HT-29 (cell line): ENCODE measurements around the gene FAM50A. TPM values are rescaled to one million over a fixed set of nuclear protein-coding genes. Genes with fewer than 3 reads are reported as not detected.

Experiments used
- DNase-seq: peaks from one replicate; pipeline ENCODE4 v3.0.0-alpha.2; 2015; ENCODE audit warnings: low spot score
- total RNA-seq: library from RNA; depleted of rRNA; stranded (reverse); fragments of >200 nt; shearing (Covaris generic); gene quantifications from 2 replicates; pipeline ENCODE4 v1.2.3, GENCODE V29; 2014

FAM50A gene
- total RNA-seq, 1 experiment from 2014 or later, result 107 TPM

DNA sequence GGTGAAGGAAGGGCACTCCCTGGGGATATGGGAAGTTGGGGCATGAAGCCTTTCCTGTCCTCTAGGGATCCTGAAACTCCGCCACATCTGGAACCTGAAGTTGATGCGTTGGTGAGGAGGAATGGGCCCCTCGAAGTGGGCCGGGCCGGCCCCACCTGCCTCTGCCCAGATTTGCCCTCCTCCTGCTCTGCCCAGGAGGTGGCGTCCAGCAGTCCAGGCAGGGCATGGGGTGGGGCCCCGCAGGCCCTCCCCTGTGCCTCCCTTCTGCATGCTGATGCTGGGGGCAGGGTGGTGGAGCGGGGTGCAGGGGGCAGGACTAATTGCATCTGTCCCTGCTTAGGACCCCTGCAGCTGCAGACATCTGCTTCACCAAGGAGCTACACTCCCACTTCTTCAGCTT lies 30.8 kb upstream of the FAM50A start:
- DNase-seq, result no peak

DNA sequence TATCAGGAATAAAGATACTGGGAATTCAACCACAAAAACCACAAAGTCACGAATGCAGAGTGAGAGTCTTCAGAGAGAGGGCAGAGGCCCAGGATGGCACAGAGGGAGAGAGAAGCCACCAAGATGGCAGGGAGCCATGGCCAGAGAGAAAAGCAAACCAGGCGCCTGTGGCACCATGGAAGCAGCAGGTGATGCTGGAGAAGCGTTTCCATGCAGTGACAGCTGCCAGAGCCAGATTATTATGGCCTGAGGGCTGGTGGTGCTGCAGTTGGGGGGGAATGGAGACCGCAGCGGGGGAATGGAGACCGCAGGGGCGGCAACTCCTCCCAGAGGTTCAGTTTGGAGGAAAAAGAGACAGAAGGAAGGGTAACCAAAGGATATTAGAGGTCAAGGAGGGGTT lies 26.8 kb upstream of the FAM50A start:
- DNase-seq, result no peak

DNA sequence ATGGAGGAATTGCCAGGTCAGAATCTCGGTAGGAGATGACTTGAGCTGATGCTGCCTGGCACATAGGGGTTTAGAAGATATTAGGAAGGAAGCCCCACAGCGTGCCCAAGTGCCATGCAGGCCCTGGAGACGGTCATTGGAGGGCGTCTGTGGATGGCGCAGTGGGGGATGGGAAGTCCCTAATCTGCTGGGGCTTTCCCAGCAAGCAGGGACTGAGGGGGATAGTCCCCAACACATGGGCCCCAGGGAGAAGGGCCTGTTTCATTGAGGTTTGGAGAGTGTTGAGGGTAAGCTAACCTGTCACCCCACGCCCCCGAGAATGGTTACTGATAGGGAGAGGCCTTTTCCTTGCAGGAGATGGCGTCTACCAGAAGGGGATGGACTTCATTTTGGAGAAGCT lies 24.8 kb upstream of the FAM50A start:
- no peak for DNase-seq

DNA sequence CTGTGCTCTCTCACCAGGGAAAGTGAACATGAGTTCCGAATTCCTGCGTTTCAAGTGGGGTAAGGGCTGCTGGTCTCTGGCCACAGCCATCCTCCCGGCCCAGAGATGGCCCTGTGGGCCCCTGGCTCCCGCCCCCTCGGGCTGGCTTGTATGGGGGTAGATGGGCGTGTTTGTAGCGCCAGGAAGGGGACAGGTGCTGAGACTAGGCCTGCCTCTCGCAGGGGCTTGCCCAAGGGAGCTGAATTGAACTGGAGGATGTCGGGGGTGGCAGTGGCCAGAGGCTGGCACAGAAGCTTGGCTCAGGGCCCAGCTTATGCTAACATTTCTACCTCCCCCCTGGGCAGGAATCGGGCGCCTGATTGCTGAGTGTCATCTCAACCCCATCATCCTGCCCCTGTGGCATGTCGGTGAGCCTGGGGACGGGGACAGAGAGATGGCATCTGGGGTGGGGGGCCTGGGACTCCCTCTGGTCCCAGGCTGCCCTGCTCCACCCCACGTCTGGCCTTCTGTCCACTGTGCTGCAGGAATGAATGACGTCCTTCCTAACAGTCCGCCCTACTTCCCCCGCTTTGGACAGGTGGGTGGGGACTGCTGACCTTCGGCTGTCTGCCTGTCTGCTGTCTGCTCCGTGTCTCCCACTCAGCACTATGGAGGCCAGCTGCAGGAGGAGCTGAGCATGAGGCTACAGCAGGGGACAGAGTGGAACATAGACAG lies 24.1 kb upstream of the FAM50A start:
- no peak for DNase-seq

DNA sequence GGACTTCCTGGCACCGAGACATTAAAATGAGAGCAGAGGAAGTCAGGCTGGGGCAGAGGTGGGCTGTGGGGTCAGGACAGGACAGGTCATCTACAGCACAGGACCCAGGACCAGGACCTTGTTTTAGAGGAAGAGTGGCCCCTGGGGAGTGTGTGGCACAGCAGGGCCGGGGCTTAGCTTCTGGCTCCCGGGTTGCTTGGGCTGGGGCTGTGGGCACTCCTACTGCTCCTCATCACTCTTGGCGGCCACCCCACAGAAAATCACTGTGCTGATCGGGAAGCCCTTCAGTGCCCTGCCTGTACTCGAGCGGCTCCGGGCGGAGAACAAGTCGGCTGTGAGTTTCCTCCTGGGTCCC lies 23.6 kb upstream of the FAM50A start:
- no peak for DNase-seq

DNA sequence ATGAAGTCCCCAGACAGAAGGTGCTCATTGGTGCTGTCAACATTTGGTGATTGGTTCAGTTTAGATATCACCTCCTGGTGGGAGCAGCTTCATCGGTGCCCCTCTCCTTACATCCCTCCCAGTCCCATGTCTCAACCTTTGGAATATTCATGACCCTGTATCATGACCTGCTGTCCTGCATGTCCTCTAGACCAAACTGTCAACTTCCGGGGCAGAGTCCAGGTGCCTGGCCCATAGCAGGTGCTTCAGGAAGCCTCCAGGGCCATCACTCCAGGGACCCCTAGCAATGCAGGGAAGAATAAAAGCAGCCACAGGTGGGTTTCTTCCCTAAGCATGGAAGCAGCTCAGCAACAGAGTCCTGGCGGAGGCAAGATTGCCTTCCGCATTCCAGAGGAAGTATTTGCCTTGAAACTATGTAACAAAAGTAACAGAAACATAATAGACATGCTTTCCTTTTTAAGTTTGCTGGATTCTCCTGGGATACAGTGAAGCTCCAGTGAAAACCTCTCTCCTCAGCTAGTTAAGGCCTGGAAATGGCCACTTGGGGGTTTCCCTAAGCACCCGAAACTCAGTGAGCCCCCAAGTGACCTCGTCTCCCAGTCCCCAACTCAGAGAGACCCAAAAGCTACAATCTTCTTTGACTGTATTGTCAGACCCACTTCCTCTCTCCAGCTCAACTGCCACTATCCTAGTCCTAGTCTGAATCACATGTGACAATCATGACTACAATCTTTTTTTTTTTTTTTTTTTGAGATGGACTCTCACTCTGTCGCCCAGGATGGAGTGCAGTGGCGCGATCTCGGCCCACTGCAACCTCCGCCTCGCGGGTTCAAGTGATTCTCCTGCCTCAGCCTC lies 16.8 kb upstream of the FAM50A start:
- DNase-seq, result no peak

DNA sequence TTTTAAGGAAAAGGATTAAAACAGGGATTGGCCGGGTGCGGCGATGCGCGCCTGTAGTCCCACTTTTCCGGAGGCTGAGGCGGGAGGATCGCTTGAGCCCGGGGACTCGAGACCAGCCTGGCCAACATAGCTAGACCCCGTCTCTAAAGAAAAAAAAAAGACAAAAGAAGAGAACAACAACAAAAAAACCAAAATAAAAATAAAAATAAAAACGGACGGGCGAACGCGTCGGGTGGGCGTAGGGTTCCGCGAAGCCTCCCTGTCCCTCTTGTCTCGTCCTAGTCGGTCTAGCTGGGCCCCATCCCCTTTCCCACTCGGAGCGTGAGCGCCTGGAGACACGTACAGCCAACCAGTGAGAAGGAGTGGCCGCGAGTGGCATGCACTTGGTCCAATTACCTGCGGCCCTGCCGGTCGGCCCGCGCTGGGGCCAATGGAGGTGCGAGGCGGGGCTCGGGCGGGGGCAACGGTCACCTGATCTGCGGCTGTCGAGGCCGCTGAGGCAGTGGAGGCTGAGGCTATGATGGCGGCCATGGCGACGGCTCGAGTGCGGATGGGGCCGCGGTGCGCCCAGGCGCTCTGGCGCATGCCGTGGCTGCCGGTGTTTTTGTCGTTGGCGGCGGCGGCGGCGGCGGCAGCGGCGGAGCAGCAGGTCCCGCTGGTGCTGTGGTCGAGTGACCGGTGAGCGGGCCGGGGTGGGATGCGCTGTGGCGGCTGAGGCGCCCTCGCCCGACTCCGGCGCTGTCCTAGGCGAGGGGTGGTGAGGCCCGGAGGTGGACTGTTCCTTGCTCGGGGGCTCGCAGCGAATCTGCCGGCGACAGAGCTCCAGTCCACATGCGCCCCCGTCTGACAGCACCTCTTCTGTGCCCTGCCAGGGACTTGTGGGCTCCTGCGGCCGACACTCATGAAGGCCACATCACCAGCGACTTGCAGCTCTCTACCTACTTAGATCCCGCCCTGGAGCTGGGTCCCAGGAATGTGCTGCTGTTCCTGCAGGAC lies 15.5 kb upstream of the FAM50A start, which contains the start of gene ATP6AP1:
Gene ATP6AP1 (plus strand): TSS at position 502 of the 996 bp plus-strand sequence. CDS start 16 bp downstream, at position 518.
- peak; percentile 95 for DNase-seq

DNA sequence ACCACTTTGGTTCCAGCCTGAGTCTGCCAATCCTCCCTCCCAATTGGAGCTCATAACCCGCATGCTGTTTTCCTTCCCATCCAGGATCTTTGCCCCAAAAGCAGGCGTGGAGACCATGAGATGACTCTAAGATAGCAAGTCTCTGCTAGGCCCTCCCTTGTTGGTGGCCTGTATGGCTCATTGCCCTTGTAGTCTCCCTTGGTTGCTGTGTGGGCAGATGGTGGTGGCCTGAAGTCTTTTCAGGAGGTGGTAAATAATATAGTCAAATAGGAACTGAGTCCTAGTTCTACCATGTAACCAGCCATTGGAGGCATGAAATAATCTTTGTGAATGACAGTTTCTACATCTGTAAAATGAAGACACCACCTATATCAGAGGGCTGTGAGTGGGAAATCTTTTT lies 14.2 kb upstream of the FAM50A start:
- no peak for DNase-seq

DNA sequence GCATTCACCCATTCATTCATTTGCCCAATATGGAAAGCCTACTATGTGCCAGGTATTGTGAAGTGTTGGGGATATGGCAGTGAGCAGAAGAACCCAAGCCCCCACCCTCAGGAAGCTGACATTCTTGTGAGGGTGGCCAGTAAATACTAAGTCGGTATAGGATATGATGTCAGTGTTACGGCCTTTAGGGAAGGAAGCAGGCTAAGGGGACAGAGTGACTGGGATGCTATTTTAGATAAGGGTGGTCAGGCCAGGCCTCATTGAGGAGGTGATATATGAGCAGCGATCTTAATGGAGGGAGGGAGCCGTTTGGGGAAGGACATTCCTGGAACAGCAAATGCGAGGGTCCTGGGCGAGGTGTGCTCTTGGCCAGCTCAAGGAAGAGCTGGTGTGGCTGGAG lies 13.5 kb upstream of the FAM50A start:
- no peak for DNase-seq

DNA sequence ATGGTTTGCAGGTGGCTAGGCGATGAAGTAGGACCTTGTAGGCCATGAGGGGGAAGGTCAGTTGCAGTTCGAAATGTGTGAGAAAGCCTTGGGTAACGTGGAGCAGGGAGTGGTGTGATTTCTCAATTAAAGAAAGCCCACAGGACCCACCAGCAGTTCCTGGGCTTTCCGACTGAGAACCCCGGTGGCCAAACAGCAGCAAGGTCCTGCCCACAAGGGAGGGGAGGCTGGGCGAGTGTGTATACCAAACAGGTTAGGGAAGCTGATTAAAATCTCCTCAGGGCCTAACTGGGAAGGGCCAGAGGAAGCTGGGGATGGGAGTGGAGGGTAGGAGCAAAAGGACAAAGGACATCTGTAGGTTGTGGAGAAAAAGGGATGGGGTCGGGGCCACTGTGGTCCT lies 13.0 kb upstream of the FAM50A start:
- DNase-seq, result no peak

DNA sequence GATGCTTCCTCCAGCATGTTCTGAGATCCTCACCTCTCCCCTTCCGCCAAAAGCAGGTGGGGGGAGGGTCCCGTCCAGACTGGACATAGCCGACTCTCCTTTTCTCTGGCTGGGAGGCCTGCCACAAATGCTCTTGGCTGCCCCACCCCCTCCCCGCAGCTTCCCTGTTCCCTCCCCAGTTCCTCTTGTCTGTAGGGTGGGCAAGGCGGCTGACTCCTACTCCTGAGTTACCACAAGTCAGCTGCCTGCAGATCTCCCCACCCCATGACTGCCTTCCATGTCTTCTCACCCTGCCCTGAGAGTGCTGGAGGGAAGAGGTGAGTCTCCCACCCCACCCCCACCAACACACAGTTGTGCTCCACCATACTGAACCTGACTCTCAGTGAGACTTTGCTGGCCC lies 12.6 kb upstream of the FAM50A start:
- DNase-seq, result no peak

DNA sequence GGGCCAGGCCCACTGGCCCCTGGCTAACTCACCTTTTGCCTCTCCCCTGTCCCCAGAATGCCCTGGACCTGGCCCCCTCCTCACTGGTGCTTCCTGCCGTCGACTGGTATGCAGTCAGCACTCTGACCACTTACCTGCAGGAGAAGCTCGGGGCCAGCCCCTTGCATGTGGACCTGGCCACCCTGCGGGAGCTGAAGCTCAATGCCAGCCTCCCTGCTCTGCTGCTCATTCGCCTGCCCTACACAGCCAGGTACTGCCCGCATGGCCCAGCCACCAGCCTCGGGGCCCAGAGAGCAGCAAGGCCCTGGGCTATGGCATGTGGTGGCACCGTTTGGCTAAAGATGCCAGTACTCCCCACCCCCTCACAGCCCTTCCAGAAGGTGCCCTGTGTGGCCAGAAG lies 11.7 kb upstream of the FAM50A start:
- DNase-seq, result no peak

DNA sequence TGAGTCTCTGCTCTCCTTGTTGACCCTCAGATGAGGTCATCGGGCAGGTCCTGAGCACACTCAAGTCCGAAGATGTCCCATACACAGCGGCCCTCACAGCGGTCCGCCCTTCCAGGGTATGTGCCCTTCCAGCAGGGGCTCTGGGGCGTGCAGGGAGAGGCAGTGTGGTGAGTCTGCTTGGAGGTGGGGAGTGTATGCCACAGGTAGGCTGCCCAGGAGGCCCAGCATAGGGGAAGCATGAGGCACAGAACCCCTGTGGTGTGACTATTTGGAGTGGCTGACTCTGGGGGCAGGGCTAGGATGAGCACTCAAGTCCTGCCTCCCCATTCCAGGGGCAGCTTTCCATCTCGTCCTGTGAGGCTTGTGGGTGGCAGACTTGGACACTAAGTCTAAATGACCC lies 10.3 kb upstream of the FAM50A start:
- DNase-seq, result no peak

DNA sequence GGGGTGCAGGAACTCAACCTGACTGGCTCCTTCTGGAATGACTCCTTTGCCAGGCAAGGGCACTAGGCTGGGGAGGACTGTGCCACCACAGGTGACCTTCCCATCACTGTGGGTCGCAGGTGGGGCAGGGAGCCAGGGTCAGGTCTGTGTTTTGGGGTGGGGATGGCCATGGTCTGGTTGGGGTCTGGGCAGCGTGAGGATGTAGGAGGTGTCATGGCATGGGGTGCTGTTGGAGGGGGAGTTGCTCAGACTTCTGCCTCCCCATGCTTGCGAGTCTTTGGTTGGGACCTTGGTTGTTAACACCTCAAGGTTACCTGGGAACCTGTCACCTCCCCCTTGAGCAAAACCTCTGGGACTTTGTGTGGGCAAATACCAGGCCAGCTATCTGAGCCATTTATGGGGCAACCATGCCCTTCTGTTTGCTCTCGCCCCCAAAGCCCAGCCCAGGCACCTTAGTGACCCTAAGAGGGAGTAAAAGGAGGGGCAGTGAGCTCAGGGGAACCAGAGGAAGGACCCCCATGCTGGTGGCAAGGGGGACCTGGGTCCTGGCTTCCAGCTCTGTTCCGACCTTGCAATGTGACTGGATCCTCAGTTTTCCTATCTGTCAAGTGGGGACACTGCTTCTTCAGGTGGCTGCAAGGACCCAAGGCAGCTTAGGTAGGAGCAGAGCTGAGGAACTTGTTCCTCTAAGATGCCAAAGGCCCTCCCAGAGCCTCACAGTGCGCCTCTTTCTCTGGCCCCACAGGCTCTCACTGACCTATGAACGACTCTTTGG lies 9.4 kb upstream of the FAM50A start:
- no peak for DNase-seq

DNA sequence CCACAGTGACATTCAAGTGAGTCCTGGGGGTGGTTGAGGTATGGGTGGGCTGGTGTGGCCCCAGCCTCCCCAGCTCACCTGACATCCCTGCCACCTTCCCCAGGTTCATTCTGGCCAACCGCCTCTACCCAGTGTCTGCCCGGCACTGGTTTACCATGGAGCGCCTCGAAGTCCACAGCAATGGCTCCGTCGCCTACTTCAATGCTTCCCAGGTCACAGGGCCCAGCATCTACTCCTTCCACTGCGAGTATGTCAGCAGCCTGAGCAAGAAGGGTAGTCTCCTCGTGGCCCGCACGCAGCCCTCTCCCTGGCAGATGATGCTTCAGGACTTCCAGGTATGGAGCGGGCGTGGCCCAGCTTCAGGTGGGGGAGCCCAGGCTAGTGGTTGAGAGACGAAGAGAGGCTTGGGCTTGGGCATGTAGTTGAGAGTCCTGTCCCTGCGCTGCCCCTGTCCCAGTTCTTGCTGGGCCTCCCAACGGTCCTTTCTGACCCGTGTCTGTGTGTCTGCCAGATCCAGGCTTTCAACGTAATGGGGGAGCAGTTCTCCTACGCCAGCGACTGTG lies 8.7 kb upstream of the FAM50A start:
- DNase-seq, result no peak

DNA sequence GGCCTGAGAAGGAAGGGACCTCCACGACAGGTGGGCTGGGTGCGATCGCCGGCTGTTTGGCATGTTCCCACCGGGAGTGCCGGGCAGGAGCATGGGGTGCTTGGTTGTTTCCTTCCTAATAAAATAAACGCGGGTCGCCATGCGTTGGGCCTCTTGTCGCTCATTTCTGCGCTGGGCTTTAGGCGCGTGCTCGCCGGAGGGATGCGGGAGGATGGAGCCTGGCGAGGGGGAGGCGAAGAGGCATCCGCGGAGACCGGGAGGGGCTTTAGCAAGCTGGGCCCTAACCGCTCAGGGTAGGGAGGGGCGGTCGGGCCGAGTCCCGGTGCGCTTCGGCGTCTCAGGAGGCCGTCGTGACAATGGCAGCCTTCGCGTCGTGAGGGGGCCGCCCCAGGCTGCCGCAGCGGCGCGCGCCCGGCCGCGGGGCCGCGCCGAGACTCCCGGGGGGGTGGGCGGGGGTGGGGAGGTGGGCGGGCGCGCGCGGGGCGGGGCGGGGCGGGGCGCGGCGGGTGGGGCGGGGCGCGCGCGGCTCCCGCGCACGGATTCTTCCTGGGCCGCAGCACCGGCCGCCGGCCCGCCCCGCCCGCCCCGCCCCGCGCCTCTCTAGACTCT lies 7.5 kb upstream of the FAM50A start:
- no peak for DNase-seq

DNA sequence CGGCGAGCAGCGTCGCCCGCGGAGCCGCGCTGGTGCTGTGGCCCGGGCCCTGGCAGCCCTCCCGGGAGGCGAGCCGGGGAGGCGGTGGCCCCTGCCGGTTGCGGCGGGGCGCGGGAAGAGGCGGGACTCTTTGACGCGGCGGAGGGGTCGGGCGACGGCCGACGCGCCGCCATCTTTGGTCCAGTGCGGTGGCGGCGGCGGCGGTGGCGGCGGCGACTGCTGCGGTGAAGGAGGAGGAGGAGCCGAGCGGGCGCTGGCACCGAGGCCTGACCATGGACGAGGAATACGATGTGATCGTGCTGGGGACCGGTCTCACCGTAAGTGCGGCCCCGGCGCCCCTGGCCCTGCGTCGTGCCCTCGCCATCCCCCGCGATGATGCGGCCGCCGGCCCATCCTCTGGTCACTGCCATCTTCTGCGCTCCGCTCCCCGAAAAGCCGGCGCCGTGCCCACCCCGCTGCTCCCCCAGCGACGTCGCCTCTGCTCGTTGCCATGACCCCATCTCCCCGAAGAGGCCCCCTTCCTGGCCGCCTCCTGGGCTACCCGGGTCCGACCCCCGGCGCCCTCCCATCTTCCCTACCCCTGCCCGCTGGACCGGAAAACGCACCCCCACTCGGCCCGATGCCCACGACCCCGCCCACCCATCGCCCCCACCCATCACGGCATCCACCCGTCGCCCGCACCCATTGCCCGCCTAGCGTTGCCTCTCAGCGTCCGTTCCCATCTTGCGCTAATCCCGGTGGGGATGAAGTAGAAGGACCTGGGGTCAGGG lies 6.8 kb upstream of the FAM50A start, which contains the start of gene GDI1:
Gene GDI1 (plus strand): TSS at position 172 of the 770 bp plus-strand sequence. CDS start 101 bp downstream, at position 273.
- DNase-seq, result peak; percentile 31

DNA sequence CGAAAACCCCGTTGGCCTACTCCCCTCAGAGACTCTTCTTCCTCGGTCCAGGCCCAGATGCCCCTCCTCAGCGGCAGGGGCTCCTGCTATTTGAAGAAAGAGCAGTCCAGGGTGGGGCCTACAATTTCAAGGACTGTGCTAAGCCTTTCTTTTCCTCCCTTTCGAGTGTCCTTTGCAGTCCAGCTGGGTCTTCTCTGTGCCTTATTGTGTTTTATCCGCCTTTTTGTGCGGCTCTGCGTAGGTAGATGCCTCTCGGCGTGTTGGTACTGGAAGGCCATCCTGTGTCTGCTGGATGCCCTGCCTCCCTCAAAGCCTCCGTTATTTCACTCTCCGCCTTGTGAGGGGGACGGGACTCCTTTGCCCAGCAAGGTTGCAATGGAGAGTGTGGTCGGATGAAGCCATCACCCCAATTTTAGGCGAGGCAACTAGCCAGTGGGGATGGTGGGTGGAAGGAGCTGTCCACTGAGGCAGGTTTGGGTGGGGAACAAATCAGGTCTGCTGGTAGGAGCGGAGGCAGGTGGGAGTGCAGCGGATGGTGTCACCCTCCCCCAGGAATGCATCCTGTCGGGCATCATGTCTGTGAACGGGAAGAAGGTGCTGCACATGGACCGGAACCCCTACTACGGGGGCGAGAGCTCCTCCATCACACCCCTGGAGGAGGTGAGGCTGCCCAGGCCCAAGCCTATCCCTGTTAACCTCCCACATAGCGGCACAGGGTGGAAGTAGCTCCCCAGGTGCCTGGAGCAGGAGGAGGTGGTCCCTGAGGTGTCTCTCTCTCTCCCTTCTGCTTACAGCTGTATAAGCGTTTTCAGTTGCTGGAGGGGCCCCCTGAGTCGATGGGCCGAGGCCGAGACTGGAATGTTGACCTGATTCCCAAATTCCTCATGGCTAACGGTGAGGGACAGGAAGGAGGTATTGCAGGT lies 5.7 kb upstream of the FAM50A start:
- no peak for DNase-seq
